NCI-H2196 treated with DMSO at 0.1 percent for 48 hours (cell line): ENCODE measurements around the gene LUC7L.
A peak's percentile ranks its signal among the peaks of the same experiment; 100 is the strongest.
"Not testable (repeated sequence)": the region's sequence is repeated elsewhere in the genome, so short reads cannot be mapped to it uniquely, and the experiment has no call there.

Experiments
- DNase-seq: peaks from one replicate; lab custom pipeline; 2025; ENCODE audit not compliant: unreplicated experiment; lab: John Stamatoyannopoulos, UW

The LUC7L gene

DNA sequence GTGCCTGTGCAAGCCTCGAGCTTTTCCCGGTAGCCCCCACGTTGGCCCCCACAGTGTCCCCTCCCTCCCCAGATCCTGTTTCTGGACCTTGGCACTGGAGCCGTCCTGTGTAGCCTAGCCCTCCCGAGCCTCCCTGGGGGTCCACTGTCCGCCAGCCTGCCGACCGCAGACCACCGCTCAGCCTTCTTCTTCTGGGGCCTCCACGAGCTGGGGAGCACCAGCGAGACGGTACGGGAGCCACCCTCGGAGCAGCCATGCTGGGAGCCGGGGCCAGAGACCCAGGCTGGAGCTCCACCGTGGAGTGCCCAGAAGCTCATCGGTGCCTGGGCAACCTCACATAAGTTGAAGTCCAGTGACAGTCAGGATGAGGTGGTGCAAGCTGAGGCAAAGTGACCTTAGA, 34.7 kb upstream of the LUC7L start:
- no peak for DNase-seq

DNA sequence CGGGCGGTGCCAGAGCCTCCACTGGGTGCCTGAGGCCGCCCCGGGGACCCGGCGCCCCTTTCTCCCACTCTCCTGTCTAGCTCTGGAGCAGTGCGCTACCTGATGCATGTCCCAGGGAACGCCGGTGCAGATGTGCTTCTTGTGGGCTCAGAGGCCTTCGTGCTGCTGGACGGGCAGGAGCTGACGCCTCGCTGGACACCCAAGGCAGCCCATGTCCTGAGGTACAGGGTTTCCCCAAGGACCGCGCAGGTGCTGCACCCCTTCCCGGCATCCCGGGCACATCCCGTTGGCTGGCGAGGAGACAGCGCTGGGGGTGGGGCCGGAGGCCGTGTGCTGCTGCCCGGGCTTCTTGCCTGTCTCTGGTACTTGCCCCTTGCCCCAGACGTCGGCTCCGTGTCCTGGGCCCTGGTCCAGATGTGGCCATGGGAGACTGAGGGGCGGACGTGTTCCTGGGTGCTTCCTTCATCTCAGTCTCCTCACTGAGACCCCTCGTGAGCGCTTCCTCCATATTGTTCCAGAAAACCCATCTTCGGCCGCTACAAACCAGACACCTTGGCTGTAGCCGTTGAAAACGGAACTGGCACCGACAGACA, 34.0 kb upstream of the LUC7L start:
- no peak for DNase-seq

DNA sequence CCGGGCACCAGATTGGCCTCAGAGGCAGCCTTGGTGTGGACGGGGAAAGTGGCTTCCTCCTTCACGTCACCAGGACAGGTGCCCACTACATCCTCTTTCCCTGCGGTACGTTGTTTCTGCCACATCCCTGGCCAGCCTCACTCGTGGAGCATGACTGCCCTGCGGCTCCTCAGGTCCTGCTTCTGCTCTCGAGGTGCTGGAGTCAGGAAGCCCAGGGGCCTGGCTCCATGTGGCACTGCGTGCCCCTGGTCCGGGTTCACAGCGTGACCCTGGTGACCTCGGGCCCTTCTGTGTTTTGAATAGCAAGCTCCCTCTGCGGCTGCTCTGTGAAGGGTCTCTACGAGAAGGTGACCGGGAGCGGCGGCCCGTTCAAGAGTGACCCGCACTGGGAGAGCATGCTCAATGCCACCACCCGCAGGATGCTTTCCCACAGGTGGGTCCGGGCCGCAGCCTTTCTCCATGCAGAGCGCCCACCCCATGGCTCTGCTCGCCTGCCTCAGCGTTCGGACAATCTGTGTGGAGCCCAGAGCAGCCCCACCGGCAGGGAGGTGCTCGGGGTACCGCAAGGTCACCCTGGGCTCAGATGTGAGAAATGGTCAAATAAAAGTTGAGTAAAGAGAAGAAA, 33.0 kb upstream of the LUC7L start:
- no peak for DNase-seq

DNA sequence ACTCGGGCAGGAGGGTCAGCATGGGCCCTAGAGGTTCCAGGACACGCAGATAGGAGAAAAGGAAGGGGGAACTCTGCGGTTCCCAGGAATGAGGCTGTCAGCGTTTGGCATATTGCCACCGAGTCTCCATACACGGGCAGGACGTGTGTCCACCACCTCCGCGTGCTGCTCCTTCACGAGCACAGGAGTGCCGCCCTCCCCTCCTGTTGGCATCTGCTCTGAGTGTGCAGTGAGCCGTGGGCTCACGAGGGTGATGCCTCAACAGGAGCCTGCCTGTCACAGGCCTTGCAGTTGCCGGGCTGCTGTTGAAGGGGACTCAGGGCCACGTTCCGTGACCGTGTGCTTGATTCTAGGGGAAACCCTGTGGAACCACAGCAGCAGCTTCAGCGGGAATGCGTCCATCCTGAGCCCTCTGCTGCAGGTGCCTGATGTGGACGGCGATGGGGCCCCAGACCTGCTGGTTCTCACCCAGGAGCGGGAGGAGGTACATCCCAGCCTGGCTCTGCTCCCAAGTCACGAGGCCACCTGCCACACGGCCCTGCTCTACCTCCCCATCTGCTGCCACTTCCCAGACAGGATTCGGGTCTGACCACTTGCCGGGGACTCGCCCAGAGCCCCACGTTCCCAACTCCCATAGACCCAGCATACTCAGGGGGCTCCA, 31.9 kb upstream of the LUC7L start:
- no peak for DNase-seq

GRCh38 chr16:260326-260725, 31.1 kb upstream of the LUC7L start:
- no peak for DNase-seq

GRCh38 chr16:259814-260253, 30.6 kb upstream of the LUC7L start:
- DNase-seq = no peak

DNA sequence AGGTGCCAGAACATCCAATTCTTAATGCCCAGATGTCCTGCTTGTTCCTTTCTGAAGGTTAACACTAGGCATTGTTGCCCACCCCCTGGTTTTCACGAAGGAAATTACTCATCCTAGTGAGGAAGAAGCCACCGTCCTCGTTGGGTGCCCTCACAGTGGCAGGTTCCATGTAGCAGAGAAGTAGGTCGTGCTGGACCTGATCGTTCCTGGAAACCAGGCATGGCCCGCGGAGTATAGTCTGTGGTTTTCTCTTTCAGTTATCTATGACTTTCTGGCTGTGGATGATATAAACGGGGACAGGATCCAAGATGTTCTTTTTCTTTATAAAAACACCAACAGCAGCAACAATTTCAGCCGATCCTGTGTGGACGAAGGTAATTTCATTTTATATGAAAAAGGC, 30.0 kb upstream of the LUC7L start:
- no peak for DNase-seq

- DNase-seq = not testable (repeated sequence)
Observed at GRCh38 chr16:258091-258490, 28.8 kb upstream of the LUC7L start.

DNA sequence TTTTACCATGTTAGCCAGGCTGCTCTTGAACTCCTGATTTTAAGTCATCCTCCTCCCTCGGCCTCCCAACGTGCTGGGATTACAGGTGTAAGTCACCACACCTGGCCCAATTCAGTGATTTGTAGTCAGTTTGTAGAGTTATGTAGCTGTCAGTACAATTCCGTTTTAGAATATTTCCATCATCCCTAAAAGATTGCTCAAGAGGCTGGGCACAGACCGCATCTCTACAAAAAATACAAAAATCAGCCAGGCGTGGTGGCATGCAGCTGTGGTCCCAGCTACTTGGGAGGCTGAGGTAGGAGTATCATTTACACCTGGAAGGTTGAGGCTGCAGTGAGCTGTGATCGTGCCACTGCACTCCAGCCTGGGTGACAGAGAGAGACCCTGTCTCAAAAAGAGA, 25.9 kb upstream of the LUC7L start:
- no peak for DNase-seq

DNA sequence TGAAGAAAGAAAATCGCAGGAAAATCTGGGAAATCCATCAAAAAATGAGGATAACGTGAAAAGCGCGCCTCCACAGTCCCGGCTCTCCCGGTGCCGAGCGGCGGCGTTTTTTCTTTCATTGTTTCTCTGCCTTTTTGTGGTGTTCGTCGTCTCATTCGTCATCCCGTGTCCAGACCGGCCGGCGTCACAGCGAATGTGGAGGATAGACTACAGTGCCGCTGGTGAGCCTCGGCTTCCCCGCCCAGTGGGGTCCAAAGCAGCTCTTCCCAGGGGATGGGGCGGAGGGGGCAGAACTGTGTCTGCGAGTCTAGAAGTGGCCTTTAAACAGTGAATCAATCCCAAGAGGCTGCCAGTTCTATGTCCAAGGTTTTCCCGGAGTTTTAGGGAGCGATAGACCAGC, 25.2 kb upstream of the LUC7L start:
- DNase-seq = no peak

- DNase-seq = no peak
Observed at GRCh38 chr16:253833-254232, 24.6 kb upstream of the LUC7L start.

GRCh38 chr16:252366-253337, 23.4 kb upstream of the LUC7L start:
- DNase-seq = no peak

GRCh38 chr16:249431-249830, 20.2 kb upstream of the LUC7L start:
- DNase-seq = no peak

GRCh38 chr16:247027-247426, 17.8 kb upstream of the LUC7L start:
- DNase-seq = no peak

DNA sequence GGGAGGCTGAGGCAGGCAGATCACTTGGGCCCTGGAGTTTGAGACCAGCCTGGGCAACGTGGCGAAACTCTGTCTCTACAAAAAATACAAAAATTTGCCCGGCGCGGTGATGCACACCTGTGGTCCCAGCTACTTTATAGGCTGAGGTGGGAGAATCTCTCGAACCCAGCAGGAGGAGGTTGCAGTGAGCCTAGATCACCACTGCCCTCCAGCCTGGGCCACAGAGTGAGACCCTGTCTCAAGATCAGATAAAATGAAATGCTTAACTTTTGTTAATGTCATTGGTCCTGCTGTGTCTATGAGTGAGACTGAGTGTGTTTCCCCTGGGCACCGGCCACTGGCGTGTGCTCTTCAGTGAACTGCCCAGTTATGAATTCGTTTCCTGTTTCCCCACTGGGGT, 15.9 kb upstream of the LUC7L start:
- DNase-seq = no peak

GRCh38 chr16:243348-243747, 14.1 kb upstream of the LUC7L start:
- DNase-seq = no peak

- DNase-seq = no peak
Observed at GRCh38 chr16:242281-242680, 13.0 kb upstream of the LUC7L start.

DNA sequence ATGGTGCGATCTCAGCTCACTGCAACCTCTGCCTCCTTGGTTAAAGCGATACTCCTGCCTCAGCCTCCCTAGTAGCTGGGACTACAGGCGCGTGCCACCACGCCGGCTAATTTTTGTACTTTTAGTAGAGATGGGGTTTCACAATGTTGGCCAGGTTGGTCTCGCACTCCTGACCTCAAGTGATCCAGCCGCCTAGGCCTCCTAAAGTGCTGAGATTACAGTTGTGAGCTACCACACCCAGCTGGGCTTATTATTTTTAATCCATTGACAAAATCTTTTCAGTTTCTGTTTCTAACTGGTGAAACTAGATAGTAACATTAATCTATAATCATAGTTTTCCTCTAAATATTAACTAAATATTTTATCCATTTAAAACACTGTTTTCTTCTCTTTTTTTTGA, 11.3 kb upstream of the LUC7L start:
- no peak for DNase-seq

- DNase-seq = no peak
Observed at GRCh38 chr16:239948-240277, 10.7 kb upstream of the LUC7L start.

DNA sequence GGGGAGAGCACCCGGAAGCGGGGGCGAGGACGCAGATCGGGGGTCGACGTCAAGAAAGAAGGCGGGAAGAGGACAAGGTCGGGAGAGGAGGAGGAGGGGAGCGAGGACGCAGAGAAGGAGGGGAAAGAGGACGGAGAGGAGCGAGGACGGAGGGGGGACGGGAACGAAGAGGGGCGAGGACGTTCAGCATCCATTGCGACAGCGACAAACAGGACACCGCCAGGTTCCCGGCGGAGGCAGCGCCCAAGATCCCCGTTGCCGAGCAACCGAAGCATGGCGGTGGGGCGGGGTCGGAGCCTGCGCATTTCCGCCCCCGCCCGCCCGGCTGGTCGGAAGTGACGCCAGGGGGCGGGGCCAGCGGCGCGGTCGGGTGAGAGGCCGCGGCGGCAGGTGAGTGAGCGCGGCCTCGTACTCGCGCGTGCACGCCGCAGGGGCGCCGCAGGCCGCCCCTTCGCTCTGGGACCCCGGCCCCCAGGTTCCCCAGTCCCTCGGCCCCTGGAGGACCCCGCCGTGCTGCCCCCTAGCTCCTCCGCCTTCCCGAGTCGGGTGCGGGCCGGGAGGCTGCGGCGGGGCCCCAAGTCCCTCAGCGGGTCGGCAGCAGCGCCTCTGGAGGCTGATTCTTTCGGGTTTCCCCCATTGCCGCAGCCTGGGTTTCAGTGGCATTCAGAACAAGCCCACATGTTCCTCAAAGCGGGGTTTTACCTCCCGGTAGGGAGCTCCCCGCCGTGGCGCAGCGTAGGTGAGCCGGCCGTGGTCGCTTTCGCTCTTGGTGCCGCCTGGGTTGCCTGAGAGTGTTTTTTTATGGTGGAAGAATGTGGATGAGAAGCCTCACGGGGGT, 5.4 kb upstream of the LUC7L start, which contains the start of gene FAM234A:
TSS of gene FAM234A (plus strand) at position 354 of the 838 bp plus-strand sequence. CDS start 19,593 bp downstream, outside the sequence.
- DNase-seq = peak; percentile 88

- no peak for DNase-seq
Observed at GRCh38 chr16:230949-231348, 1.7 kb upstream of the LUC7L start.
